ENCODE data around the gene ACOXL.

ACOXL gene

GRCh38 chr2:110832740-110833139, 100.4 kb downstream of the ACOXL start:
- no peak overlapping the region for H2AFZ ChIP-seq (ENCODE audit: low read length)
- no peak overlapping the region for H3K9ac ChIP-seq (ENCODE audit: low read length)
- H3F3A ChIP-seq (ENCODE audit: insufficient read depth, low read length) = no peaks in the 10 kb centered on the region
- no peak overlapping the region for H3K27ac ChIP-seq (ENCODE audit: low read depth, low read length, poor library complexity, severe bottlenecking)
- H3K4me2 ChIP-seq (ENCODE audit: low read length) = no peak overlapping the region
- no peaks in the 10 kb centered on the region for H3K4me1 ChIP-seq (ENCODE audit: insufficient read depth, low read length, severe bottlenecking)
- no peaks in the 10 kb centered on the region for H3K79me2 ChIP-seq (ENCODE audit: insufficient read depth, low read length)
- no peaks in the 10 kb centered on the region for H3K9me2 ChIP-seq (ENCODE audit: low read depth, low read length)
- peaks cover 1% of the 10 kb centered on the region for H3K27me3 ChIP-seq (ENCODE audit: insufficient read depth, low read length)
- TF ChIP-seq CTCF (IDR thresholded peaks at IDR 0.05; ENCODE audit: low read length) = peak; percentile 37
- TF ChIP-seq EZH2 (IDR thresholded peaks at IDR 0.05; ENCODE audit: borderline replicate concordance, low read length) = no peak
- H3K4me3 ChIP-seq (ENCODE audit: low read depth, low read length, poor library complexity, severe bottlenecking) = no peak overlapping the region
- no peaks in the 10 kb centered on the region for H4K20me1 ChIP-seq (ENCODE audit: insufficient read depth, low read length)
- H3K36me3 ChIP-seq (ENCODE audit: insufficient read depth, low read length) = no peaks in the 10 kb centered on the region
- H3K9me3 ChIP-seq (ENCODE audit: low read length) = no peaks in the 10 kb centered on the region

GRCh38 chr2:110834134-110834827, 101.9 kb downstream of the ACOXL start:
- no peak overlapping the region for H3K9ac ChIP-seq (ENCODE audit: low read length)
- H3K4me1 ChIP-seq (ENCODE audit: insufficient read depth, low read length, severe bottlenecking) = no peaks in the 10 kb centered on the region
- no peaks in the 10 kb centered on the region for H3K9me3 ChIP-seq (ENCODE audit: low read length)

GRCh38 chr2:110836671-110837070, 104.3 kb downstream of the ACOXL start:
- TF ChIP-seq EZH2 (IDR thresholded peaks at IDR 0.05; ENCODE audit: borderline replicate concordance, low read length) = no peak
- no peak for TF ChIP-seq CTCF (IDR thresholded peaks at IDR 0.05; ENCODE audit: low read length)
- Histone ChIP-seq H3K36me3 (ENCODE audit: insufficient read depth, low read length) (no peaks in the 10 kb centered on the region), H4K20me1 (ENCODE audit: insufficient read depth, low read length) (no peaks in the 10 kb centered on the region), H3K79me2 (ENCODE audit: insufficient read depth, low read length) (no peaks in the 10 kb centered on the region), H3F3A (ENCODE audit: insufficient read depth, low read length) (no peaks in the 10 kb centered on the region), H3K9me2 (ENCODE audit: low read depth, low read length) (no peaks in the 10 kb centered on the region), H3K27me3 (ENCODE audit: insufficient read depth, low read length) (peaks cover 4% of the 10 kb centered on the region), H2AFZ (ENCODE audit: low read length) (no peak overlapping the region), H3K9me3 (ENCODE audit: low read length) (no peaks in the 10 kb centered on the region), H3K4me1 (ENCODE audit: insufficient read depth, low read length, severe bottlenecking) (no peaks in the 10 kb centered on the region), H3K4me3 (ENCODE audit: low read depth, low read length, poor library complexity, severe bottlenecking) (no peak overlapping the region), H3K4me2 (ENCODE audit: low read length) (no peak overlapping the region), H3K9ac (ENCODE audit: low read length) (no peak overlapping the region), H3K27ac (ENCODE audit: low read depth, low read length, poor library complexity, severe bottlenecking) (no peak overlapping the region)

More at GRCh38 chr2:110834134-110834827, 101.9 kb downstream of the ACOXL start:
- Histone ChIP-seq H2AFZ (ENCODE audit: low read length) (no peak overlapping the region), H3F3A (ENCODE audit: insufficient read depth, low read length) (no peaks in the 10 kb centered on the region), H3K79me2 (ENCODE audit: insufficient read depth, low read length) (no peaks in the 10 kb centered on the region), H3K27me3 (ENCODE audit: insufficient read depth, low read length) (peaks cover 4% of the 10 kb centered on the region), H4K20me1 (ENCODE audit: insufficient read depth, low read length) (no peaks in the 10 kb centered on the region), H3K9me2 (ENCODE audit: low read depth, low read length) (no peaks in the 10 kb centered on the region), H3K4me2 (ENCODE audit: low read length) (no peak overlapping the region), H3K36me3 (ENCODE audit: insufficient read depth, low read length) (no peaks in the 10 kb centered on the region), H3K4me3 (ENCODE audit: low read depth, low read length, poor library complexity, severe bottlenecking) (no peak overlapping the region), H3K27ac (ENCODE audit: low read depth, low read length, poor library complexity, severe bottlenecking) (no peak overlapping the region)
- no peak for TF ChIP-seq CTCF (IDR thresholded peaks at IDR 0.05; ENCODE audit: low read length)
- TF ChIP-seq EZH2 (IDR thresholded peaks at IDR 0.05; ENCODE audit: borderline replicate concordance, low read length) = no peak
